Measurements from ENCODE around the gene KCNH8.

Gene KCNH8

GRCh38 chr3:19334120-19334519 lies 185.8 kb downstream of the KCNH8 start:
- DNase-seq (ENCODE audit: low read depth, low spot score) = no peak

GRCh38 chr3:19338769-19339168 lies 190.5 kb downstream of the KCNH8 start:
- no peak for DNase-seq (ENCODE audit: low read depth, low spot score)
- no peak for TF ChIP-seq ZNF274 (IDR thresholded peaks at IDR 0.05; ENCODE audit: low read depth, low read length)
- Histone ChIP-seq H3K4me3 (ENCODE audit: insufficient read length, low read depth) (no peak overlapping the region), H3K9ac (ENCODE audit: insufficient read length, low read depth) (no peak overlapping the region), H3K36me3 (ENCODE audit: insufficient read depth, insufficient read length, low read length) (no peaks in the 10 kb centered on the region), H3K9me3 (ENCODE audit: insufficient read depth, low read length) (no peaks in the 10 kb centered on the region), H3K27me3 (ENCODE audit: insufficient read depth, insufficient read length) (no peaks in the 10 kb centered on the region), H3K4me1 (ENCODE audit: insufficient read depth, insufficient read length) (no peaks in the 10 kb centered on the region)

More at GRCh38 chr3:19334120-19334519, 185.8 kb downstream of the KCNH8 start:
- Histone ChIP-seq H3K36me3 (ENCODE audit: insufficient read depth, insufficient read length, low read length) (no peaks in the 10 kb centered on the region), H3K4me1 (ENCODE audit: insufficient read depth, insufficient read length) (no peaks in the 10 kb centered on the region), H3K4me3 (ENCODE audit: insufficient read length, low read depth) (no peak overlapping the region), H3K9ac (ENCODE audit: insufficient read length, low read depth) (no peak overlapping the region), H3K27me3 (ENCODE audit: insufficient read depth, insufficient read length) (no peaks in the 10 kb centered on the region), H3K9me3 (ENCODE audit: insufficient read depth, low read length) (no peaks in the 10 kb centered on the region)
- TF ChIP-seq ZNF274 (IDR thresholded peaks at IDR 0.05; ENCODE audit: low read depth, low read length) = no peak

GRCh38 chr3:19342389-19342788 lies 194.1 kb downstream of the KCNH8 start:
- no peaks in the 10 kb centered on the region for H3K9me3 ChIP-seq (ENCODE audit: insufficient read depth, low read length)
- TF ChIP-seq YY1 (IDR thresholded peaks at IDR 0.05; ENCODE audit: insufficient read depth, insufficient read length) (no peak), SUZ12 (IDR thresholded peaks at IDR 0.05; ENCODE audit: extremely low read depth, insufficient read depth, insufficient read length) (no peak), ZNF274 (IDR thresholded peaks at IDR 0.05; ENCODE audit: low read depth, low read length) (no peak)
- H3K27me3 ChIP-seq (ENCODE audit: insufficient read depth, insufficient read length) = no peaks in the 10 kb centered on the region
- no peaks in the 10 kb centered on the region for H3K36me3 ChIP-seq (ENCODE audit: insufficient read depth, insufficient read length, low read length)
- no peak overlapping the region for H3K9ac ChIP-seq (ENCODE audit: insufficient read length, low read depth)
- DNase-seq (ENCODE audit: low read depth, low spot score) = no peak
- no peak overlapping the region for H3K4me3 ChIP-seq (ENCODE audit: insufficient read length, low read depth)
- no peaks in the 10 kb centered on the region for H3K4me1 ChIP-seq (ENCODE audit: insufficient read depth, insufficient read length)

GRCh38 chr3:19346759-19347158 lies 198.4 kb downstream of the KCNH8 start:
- DNase-seq (ENCODE audit: low read depth, low spot score) = no peak
- no peak for TF ChIP-seq YY1 (IDR thresholded peaks at IDR 0.05; ENCODE audit: insufficient read depth, insufficient read length)
- no peak for TF ChIP-seq SUZ12 (IDR thresholded peaks at IDR 0.05; ENCODE audit: extremely low read depth, insufficient read depth, insufficient read length)
- no peak for TF ChIP-seq ZNF274 (IDR thresholded peaks at IDR 0.05; ENCODE audit: low read depth, low read length)
- no peaks in the 10 kb centered on the region for H3K9me3 ChIP-seq (ENCODE audit: insufficient read depth, low read length)
- no peak overlapping the region for H3K4me3 ChIP-seq (ENCODE audit: insufficient read length, low read depth)
- no peak overlapping the region for H3K9ac ChIP-seq (ENCODE audit: insufficient read length, low read depth)
- no peaks in the 10 kb centered on the region for H3K4me1 ChIP-seq (ENCODE audit: insufficient read depth, insufficient read length)
- no peaks in the 10 kb centered on the region for H3K27me3 ChIP-seq (ENCODE audit: insufficient read depth, insufficient read length)
- H3K36me3 ChIP-seq (ENCODE audit: insufficient read depth, insufficient read length, low read length) = no peaks in the 10 kb centered on the region

GRCh38 chr3:19347671-19348070 lies 199.4 kb downstream of the KCNH8 start:
- no peak overlapping the region for H3K4me3 ChIP-seq (ENCODE audit: insufficient read length, low read depth)
- H3K4me1 ChIP-seq (ENCODE audit: insufficient read depth, insufficient read length) = no peaks in the 10 kb centered on the region
- no peaks in the 10 kb centered on the region for H3K36me3 ChIP-seq (ENCODE audit: insufficient read depth, insufficient read length, low read length)
- no peak for DNase-seq (ENCODE audit: low read depth, low spot score)
- no peaks in the 10 kb centered on the region for H3K9me3 ChIP-seq (ENCODE audit: insufficient read depth, low read length)
- no peak overlapping the region for H3K9ac ChIP-seq (ENCODE audit: insufficient read length, low read depth)
- no peaks in the 10 kb centered on the region for H3K27me3 ChIP-seq (ENCODE audit: insufficient read depth, insufficient read length)
- no peak for TF ChIP-seq SUZ12 (IDR thresholded peaks at IDR 0.05; ENCODE audit: extremely low read depth, insufficient read depth, insufficient read length)
- no peak for TF ChIP-seq ZNF274 (IDR thresholded peaks at IDR 0.05; ENCODE audit: low read depth, low read length)
- no peak for TF ChIP-seq YY1 (IDR thresholded peaks at IDR 0.05; ENCODE audit: insufficient read depth, insufficient read length)

- H3K4me3 ChIP-seq (ENCODE audit: insufficient read length, low read depth) = no peak overlapping the region
- DNase-seq (ENCODE audit: low read depth, low spot score) = no peak
Observed at GRCh38 chr3:19348500-19348899, 200.2 kb downstream of the KCNH8 start.

GRCh38 chr3:19348941-19349564 lies 200.7 kb downstream of the KCNH8 start:
- Histone ChIP-seq H3K9ac (ENCODE audit: insufficient read length, low read depth) (no peak overlapping the region), H3K27me3 (ENCODE audit: insufficient read depth, insufficient read length) (no peaks in the 10 kb centered on the region), H3K9me3 (ENCODE audit: insufficient read depth, low read length) (no peaks in the 10 kb centered on the region), H3K4me3 (ENCODE audit: insufficient read length, low read depth) (no peak overlapping the region), H3K4me1 (ENCODE audit: insufficient read depth, insufficient read length) (no peaks in the 10 kb centered on the region), H3K36me3 (ENCODE audit: insufficient read depth, insufficient read length, low read length) (no peaks in the 10 kb centered on the region)
- no peak for TF ChIP-seq ZNF274 (IDR thresholded peaks at IDR 0.05; ENCODE audit: low read depth, low read length)
- peak; percentile 13 for DNase-seq (ENCODE audit: low read depth, low spot score)

More at GRCh38 chr3:19348500-19348899, 200.2 kb downstream of the KCNH8 start:
- Histone ChIP-seq H3K27me3 (ENCODE audit: insufficient read depth, insufficient read length) (no peaks in the 10 kb centered on the region), H3K36me3 (ENCODE audit: insufficient read depth, insufficient read length, low read length) (no peaks in the 10 kb centered on the region), H3K4me1 (ENCODE audit: insufficient read depth, insufficient read length) (no peaks in the 10 kb centered on the region), H3K9me3 (ENCODE audit: insufficient read depth, low read length) (no peaks in the 10 kb centered on the region), H3K9ac (ENCODE audit: insufficient read length, low read depth) (no peak overlapping the region)
- TF ChIP-seq ZNF274 (IDR thresholded peaks at IDR 0.05; ENCODE audit: low read depth, low read length) (no peak), YY1 (IDR thresholded peaks at IDR 0.05; ENCODE audit: insufficient read depth, insufficient read length) (no peak)

GRCh38 chr3:19357947-19358346 lies 209.6 kb downstream of the KCNH8 start:
- H3K36me3 ChIP-seq (ENCODE audit: insufficient read depth, insufficient read length, low read length) = no peaks in the 10 kb centered on the region
- no peaks in the 10 kb centered on the region for H3K4me1 ChIP-seq (ENCODE audit: insufficient read depth, insufficient read length)
- H3K9ac ChIP-seq (ENCODE audit: insufficient read length, low read depth) = no peak overlapping the region
- no peaks in the 10 kb centered on the region for H3K27me3 ChIP-seq (ENCODE audit: insufficient read depth, insufficient read length)
- H3K4me3 ChIP-seq (ENCODE audit: insufficient read length, low read depth) = no peak overlapping the region
- TF ChIP-seq YY1 (IDR thresholded peaks at IDR 0.05; ENCODE audit: insufficient read depth, insufficient read length) (no peak), ZNF274 (IDR thresholded peaks at IDR 0.05; ENCODE audit: low read depth, low read length) (no peak), SUZ12 (IDR thresholded peaks at IDR 0.05; ENCODE audit: extremely low read depth, insufficient read depth, insufficient read length) (no peak)
- no peak for DNase-seq (ENCODE audit: low read depth, low spot score)
- H3K9me3 ChIP-seq (ENCODE audit: insufficient read depth, low read length) = no peaks in the 10 kb centered on the region

All from NT2/D1 (cell line).